ENCODE measurements around the gene MYO9B. TPM values are rescaled to one million over a fixed set of nuclear protein-coding genes. Genes with fewer than 3 reads are reported as not detected.

MYO9B gene
- total and polyA plus RNA-seq, 9 of the 15 experiments (the other 6 are each of a cell fraction or from before 2014, with no cell fraction given) = 2.4 to 77.6 (median 23.0) TPM

- TF ChIP-seq, protein P1, sequence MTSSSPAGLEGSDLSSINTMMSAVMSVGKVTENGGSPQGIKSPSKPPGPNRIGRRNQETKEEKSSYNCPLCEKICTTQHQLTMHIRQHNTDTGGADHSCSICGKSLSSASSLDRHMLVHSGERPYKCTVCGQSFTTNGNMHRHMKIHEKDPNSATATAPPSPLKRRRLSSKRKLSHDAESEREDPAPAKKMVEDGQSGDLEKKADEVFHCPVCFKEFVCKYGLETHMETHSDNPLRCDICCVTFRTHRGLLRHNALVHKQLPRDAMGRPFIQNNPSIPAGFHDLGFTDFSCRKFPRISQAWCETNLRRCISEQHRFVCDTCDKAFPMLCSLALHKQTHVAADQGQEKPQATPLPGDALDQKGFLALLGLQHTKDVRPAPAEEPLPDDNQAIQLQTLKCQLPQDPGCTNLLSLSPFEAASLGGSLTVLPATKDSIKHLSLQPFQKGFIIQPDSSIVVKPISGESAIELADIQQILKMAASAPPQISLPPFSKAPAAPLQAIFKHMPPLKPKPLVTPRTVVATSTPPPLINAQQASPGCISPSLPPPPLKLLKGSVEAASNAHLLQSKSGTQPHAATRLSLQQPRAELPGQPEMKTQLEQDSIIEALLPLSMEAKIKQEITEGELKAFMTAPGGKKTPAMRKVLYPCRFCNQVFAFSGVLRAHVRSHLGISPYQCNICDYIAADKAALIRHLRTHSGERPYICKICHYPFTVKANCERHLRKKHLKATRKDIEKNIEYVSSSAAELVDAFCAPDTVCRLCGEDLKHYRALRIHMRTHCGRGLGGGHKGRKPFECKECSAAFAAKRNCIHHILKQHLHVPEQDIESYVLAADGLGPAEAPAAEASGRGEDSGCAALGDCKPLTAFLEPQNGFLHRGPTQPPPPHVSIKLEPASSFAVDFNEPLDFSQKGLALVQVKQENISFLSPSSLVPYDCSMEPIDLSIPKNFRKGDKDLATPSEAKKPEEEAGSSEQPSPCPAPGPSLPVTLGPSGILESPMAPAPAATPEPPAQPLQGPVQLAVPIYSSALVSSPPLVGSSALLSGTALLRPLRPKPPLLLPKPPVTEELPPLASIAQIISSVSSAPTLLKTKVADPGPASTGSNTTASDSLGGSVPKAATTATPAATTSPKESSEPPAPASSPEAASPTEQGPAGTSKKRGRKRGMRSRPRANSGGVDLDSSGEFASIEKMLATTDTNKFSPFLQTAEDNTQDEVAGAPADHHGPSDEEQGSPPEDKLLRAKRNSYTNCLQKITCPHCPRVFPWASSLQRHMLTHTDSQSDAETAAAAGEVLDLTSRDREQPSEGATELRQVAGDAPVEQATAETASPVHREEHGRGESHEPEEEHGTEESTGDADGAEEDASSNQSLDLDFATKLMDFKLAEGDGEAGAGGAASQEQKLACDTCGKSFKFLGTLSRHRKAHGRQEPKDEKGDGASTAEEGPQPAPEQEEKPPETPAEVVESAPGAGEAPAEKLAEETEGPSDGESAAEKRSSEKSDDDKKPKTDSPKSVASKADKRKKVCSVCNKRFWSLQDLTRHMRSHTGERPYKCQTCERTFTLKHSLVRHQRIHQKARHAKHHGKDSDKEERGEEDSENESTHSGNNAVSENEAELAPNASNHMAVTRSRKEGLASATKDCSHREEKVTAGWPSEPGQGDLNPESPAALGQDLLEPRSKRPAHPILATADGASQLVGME (CRISPR knock-in tag; IDR thresholded peaks at IDR 0.05) = 0 out of 2 replicates have a peak, but pooled peaks have one; percentile 71
- TF ChIP-seq, protein P2, sequence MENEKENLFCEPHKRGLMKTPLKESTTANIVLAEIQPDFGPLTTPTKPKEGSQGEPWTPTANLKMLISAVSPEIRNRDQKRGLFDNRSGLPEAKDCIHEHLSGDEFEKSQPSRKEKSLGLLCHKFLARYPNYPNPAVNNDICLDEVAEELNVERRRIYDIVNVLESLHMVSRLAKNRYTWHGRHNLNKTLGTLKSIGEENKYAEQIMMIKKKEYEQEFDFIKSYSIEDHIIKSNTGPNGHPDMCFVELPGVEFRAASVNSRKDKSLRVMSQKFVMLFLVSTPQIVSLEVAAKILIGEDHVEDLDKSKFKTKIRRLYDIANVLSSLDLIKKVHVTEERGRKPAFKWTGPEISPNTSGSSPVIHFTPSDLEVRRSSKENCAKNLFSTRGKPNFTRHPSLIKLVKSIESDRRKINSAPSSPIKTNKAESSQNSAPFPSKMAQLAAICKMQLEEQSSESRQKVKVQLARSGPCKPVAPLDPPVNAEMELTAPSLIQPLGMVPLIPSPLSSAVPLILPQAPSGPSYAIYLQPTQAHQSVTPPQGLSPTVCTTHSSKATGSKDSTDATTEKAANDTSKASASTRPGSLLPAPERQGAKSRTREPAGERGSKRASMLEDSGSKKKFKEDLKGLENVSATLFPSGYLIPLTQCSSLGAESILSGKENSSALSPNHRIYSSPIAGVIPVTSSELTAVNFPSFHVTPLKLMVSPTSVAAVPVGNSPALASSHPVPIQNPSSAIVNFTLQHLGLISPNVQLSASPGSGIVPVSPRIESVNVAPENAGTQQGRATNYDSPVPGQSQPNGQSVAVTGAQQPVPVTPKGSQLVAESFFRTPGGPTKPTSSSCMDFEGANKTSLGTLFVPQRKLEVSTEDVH (IDR thresholded peaks at IDR 0.05; ENCODE audit: low read depth, partially characterized antibody) = peak; percentile 96
- no peak for TF ChIP-seq ZKSCAN1 (IDR thresholded peaks at IDR 0.05; ENCODE audit: low read depth, low read length)
- TF ChIP-seq ZNF12 (CRISPR knock-in tag; IDR thresholded peaks at IDR 0.05) = 0 out of 2 replicates have a peak, but pooled peaks have one; percentile 81
- TF ChIP-seq CBX1 (IDR thresholded peaks at IDR 0.05; ENCODE audit: low read depth) = peak; percentile 12
- peak; percentile 55; the same call in 1 of the 2 replicates for TF ChIP-seq C11orf30 (IDR thresholded peaks at IDR 0.05; ENCODE audit: low read depth)
- TF ChIP-seq, protein P3, sequence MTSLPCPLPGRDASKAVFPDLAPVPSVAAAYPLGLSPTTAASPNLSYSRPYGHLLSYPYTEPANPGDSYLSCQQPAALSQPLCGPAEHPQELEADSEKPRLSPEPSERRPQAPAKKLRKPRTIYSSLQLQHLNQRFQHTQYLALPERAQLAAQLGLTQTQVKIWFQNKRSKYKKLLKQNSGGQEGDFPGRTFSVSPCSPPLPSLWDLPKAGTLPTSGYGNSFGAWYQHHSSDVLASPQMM (CRISPR knock-in tag; IDR thresholded peaks at IDR 0.05) = no peak
- TF ChIP-seq BHLHE40 (IDR thresholded peaks at IDR 0.05; ENCODE audit: low read length) = peak; percentile 99
- TF ChIP-seq, protein P4, sequence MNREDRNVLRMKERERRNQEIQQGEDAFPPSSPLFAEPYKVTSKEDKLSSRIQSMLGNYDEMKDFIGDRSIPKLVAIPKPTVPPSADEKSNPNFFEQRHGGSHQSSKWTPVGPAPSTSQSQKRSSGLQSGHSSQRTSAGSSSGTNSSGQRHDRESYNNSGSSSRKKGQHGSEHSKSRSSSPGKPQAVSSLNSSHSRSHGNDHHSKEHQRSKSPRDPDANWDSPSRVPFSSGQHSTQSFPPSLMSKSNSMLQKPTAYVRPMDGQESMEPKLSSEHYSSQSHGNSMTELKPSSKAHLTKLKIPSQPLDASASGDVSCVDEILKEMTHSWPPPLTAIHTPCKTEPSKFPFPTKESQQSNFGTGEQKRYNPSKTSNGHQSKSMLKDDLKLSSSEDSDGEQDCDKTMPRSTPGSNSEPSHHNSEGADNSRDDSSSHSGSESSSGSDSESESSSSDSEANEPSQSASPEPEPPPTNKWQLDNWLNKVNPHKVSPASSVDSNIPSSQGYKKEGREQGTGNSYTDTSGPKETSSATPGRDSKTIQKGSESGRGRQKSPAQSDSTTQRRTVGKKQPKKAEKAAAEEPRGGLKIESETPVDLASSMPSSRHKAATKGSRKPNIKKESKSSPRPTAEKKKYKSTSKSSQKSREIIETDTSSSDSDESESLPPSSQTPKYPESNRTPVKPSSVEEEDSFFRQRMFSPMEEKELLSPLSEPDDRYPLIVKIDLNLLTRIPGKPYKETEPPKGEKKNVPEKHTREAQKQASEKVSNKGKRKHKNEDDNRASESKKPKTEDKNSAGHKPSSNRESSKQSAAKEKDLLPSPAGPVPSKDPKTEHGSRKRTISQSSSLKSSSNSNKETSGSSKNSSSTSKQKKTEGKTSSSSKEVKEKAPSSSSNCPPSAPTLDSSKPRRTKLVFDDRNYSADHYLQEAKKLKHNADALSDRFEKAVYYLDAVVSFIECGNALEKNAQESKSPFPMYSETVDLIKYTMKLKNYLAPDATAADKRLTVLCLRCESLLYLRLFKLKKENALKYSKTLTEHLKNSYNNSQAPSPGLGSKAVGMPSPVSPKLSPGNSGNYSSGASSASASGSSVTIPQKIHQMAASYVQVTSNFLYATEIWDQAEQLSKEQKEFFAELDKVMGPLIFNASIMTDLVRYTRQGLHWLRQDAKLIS (CRISPR knock-in tag; IDR thresholded peaks at IDR 0.05) = peak; percentile 73
- TF ChIP-seq, protein P5, sequence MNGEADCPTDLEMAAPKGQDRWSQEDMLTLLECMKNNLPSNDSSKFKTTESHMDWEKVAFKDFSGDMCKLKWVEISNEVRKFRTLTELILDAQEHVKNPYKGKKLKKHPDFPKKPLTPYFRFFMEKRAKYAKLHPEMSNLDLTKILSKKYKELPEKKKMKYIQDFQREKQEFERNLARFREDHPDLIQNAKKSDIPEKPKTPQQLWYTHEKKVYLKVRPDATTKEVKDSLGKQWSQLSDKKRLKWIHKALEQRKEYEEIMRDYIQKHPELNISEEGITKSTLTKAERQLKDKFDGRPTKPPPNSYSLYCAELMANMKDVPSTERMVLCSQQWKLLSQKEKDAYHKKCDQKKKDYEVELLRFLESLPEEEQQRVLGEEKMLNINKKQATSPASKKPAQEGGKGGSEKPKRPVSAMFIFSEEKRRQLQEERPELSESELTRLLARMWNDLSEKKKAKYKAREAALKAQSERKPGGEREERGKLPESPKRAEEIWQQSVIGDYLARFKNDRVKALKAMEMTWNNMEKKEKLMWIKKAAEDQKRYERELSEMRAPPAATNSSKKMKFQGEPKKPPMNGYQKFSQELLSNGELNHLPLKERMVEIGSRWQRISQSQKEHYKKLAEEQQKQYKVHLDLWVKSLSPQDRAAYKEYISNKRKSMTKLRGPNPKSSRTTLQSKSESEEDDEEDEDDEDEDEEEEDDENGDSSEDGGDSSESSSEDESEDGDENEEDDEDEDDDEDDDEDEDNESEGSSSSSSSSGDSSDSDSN (IDR thresholded peaks at IDR 0.05; ENCODE audit: borderline replicate concordance in 1 of 2, low read depth in 2 of 2, low read length in 2 of 2) = peak; percentile 83 to 95; a peak in 3 of 4 replicates
These were observed at the start of gene MYO9B, which contains the start of gene HAUS8 (continued) for GRCh38 chr19:17075035-17075863.
